Fibroblast of lung (primary cell): Measurements from ENCODE around the gene CCDC148.

Experiments
- EZH2 ChIP-seq: IDR thresholded peaks from 2 replicates; pipeline ENCODE4 v1.5.1; 2012; ENCODE audit warnings: low read length, control low read depth, mild to moderate bottlenecking; ENCODE audit errors: missing control alignments
- TF ChIP-seq, protein P1 (sequence below), 2 donors: IDR thresholded peaks in 1 of 2; conservative IDR thresholded peaks in 1 of 2; 1 replicate in 1 of 2; 2 replicates in 1 of 2; pipeline ENCODE4 v1.5.1; 2011 to 2012; ENCODE audit warnings: low read length in 2 of 2, control low read depth in 1 of 2, inconsistent platforms in 1 of 2, low read depth in 1 of 2, mild to moderate bottlenecking in 1 of 2

GRCh38 chr2:158194229-158194628 lies 262.3 kb downstream of the CCDC148 start:
- TF ChIP-seq, protein P1, sequence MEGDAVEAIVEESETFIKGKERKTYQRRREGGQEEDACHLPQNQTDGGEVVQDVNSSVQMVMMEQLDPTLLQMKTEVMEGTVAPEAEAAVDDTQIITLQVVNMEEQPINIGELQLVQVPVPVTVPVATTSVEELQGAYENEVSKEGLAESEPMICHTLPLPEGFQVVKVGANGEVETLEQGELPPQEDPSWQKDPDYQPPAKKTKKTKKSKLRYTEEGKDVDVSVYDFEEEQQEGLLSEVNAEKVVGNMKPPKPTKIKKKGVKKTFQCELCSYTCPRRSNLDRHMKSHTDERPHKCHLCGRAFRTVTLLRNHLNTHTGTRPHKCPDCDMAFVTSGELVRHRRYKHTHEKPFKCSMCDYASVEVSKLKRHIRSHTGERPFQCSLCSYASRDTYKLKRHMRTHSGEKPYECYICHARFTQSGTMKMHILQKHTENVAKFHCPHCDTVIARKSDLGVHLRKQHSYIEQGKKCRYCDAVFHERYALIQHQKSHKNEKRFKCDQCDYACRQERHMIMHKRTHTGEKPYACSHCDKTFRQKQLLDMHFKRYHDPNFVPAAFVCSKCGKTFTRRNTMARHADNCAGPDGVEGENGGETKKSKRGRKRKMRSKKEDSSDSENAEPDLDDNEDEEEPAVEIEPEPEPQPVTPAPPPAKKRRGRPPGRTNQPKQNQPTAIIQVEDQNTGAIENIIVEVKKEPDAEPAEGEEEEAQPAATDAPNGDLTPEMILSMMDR (conservative IDR thresholded peaks at IDR 0.05 in 1 of 2, IDR thresholded peaks at IDR 0.05 in 1 of 2; ENCODE audit: low read depth in 1 of 2, low read length in 2 of 2) = no peak
- TF ChIP-seq EZH2 = no peak
